SU-DHL-6 (cell line): ENCODE data around the gene MMEL1.

Experiments used
- H2AFZ ChIP-seq: fragments of 200-600 bp; sonication (generic); 2 replicates; pipeline ENCODE4 v1.6.1; 2014; ENCODE audit warnings: low read depth, mild to moderate bottlenecking, moderate library complexity, mixed read lengths, antibody characterized with exemption, low read length; ENCODE audit not compliant: severe bottlenecking
- H3F3A ChIP-seq: fragments of 200-600 bp; shearing (Covaris generic); 2 replicates; pipeline ENCODE4 v1.6.0; 2016; ENCODE audit warnings: antibody characterized with exemption, mild to moderate bottlenecking; ENCODE audit not compliant: insufficient read depth
- H3K27ac ChIP-seq: fragments of 200-600 bp; sonication (generic); 2 replicates; pipeline ENCODE4 v1.5.1; 2016; ENCODE audit warnings: low read depth, mild to moderate bottlenecking, low read length, moderate library complexity, mixed read lengths
- H3K27me3 ChIP-seq: fragments of 200-600 bp; sonication (generic), shearing (Covaris generic); 2 replicates; pipeline ENCODE4 v1.6.0; 2014; ENCODE audit warnings: mild to moderate bottlenecking, low read length
- H3K36me3 ChIP-seq: fragments of 200-600 bp; sonication (generic); 2 replicates; pipeline ENCODE4 v1.6.1; 2014; ENCODE audit warnings: mild to moderate bottlenecking, low read length, mixed read lengths
- H3K4me2 ChIP-seq: fragments of 300-600, 200-600 bp; shearing (Covaris generic), sonication (generic); 2 replicates; pipeline ENCODE4 v1.6.0; 2014; ENCODE audit warnings: low read length, low read depth, mild to moderate bottlenecking; ENCODE audit not compliant: poor library complexity, severe bottlenecking
- H3K4me3 ChIP-seq: fragments of 200-600 bp; sonication (generic); 2 replicates; pipeline ENCODE4 v1.5.1; 2014; ENCODE audit warnings: antibody characterized with exemption, low read length, mild to moderate bottlenecking, mixed read lengths; ENCODE audit not compliant: insufficient read depth, poor library complexity, severe bottlenecking
- H3K79me2 ChIP-seq: fragments of 200-600 bp; sonication (generic); 2 replicates; pipeline ENCODE4 v1.6.1; 2014; ENCODE audit warnings: mild to moderate bottlenecking, low read length, moderate library complexity; ENCODE audit not compliant: insufficient read depth
- H3K9ac ChIP-seq: fragments of 200-600 bp; sonication (generic); 2 replicates; pipeline ENCODE4 v1.7.0; 2014; ENCODE audit warnings: mild to moderate bottlenecking, low read length
- H3K9me2 ChIP-seq: fragments of 200-600 bp; sonication (generic); replicated peaks from 2 replicates; pipeline ENCODE4 v1.6.1; 2014; ENCODE audit warnings: low read length; ENCODE audit not compliant: insufficient read depth
- H3K9me3 ChIP-seq: fragments of 200-600 bp; sonication (generic); 2 replicates; pipeline ENCODE4 v1.6.1; 2014; ENCODE audit warnings: low read length, mixed read lengths; ENCODE audit not compliant: insufficient read depth
- H4K20me1 ChIP-seq: fragments of 200-600 bp; sonication (generic); 2 replicates; pipeline ENCODE4 v1.6.1; 2014; ENCODE audit warnings: low read depth, mild to moderate bottlenecking, antibody characterized with exemption, low read length, moderate library complexity, mixed read lengths
- EZH2phosphoT487 ChIP-seq: fragments of 200-600 bp; sonication (generic), shearing (Covaris generic); conservative IDR thresholded peaks from 2 replicates; pipeline ENCODE4 v1.6.1; 2018; ENCODE audit warnings: mild to moderate bottlenecking, antibody characterized with exemption, low read length, moderate library complexity, mixed read lengths
- TF ChIP-seq, protein P1 (sequence below): fragments of 200-600 bp; sonication (generic); IDR thresholded peaks from one replicate; pipeline ENCODE4 v1.5.1; 2017; ENCODE audit warnings: antibody characterized with exemption, mild to moderate bottlenecking, low read length, moderate library complexity; ENCODE audit not compliant: insufficient read depth, poor library complexity, severe bottlenecking

MMEL1 gene

DNA sequence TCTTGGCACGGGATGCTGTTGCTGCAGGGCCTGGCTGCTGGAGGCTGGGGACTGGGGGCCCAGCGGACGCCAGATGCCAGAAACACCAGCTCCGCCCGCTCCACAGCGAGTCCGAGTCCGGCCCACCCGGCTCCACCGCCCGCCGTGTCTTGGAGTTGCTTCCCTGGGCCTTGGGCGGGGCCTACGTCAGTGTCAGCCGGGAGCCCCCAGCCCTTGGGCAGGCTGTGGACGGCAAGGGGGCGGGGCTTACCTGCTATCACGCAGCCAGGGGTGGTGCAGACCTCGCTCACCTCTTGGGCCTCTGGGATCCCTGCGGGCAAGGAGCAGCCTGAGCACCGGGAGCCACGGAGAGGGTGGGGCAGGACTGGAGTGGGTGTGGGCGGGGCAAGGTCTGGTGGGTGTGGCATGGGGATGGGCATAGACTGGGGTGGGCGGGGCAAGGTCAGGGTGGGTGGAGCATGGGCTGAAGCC, 21.8 kb downstream of the MMEL1 start:
- Histone ChIP-seq H3K36me3 (no peaks in the 10 kb centered on the region), H4K20me1 (no peaks in the 10 kb centered on the region), H2AFZ (no peak overlapping the region), H3K4me3 (no peak overlapping the region), H3K9me3 (no peaks in the 10 kb centered on the region), H3F3A (no peaks in the 10 kb centered on the region), H3K79me2 (no peaks in the 10 kb centered on the region), H3K9me2 (no peaks in the 10 kb centered on the region), H3K27ac (no peak overlapping the region), H3K4me2 (no peak overlapping the region), H3K9ac (no peak overlapping the region), H3K27me3 (no peaks in the 10 kb centered on the region)
- TF ChIP-seq, protein P1, sequence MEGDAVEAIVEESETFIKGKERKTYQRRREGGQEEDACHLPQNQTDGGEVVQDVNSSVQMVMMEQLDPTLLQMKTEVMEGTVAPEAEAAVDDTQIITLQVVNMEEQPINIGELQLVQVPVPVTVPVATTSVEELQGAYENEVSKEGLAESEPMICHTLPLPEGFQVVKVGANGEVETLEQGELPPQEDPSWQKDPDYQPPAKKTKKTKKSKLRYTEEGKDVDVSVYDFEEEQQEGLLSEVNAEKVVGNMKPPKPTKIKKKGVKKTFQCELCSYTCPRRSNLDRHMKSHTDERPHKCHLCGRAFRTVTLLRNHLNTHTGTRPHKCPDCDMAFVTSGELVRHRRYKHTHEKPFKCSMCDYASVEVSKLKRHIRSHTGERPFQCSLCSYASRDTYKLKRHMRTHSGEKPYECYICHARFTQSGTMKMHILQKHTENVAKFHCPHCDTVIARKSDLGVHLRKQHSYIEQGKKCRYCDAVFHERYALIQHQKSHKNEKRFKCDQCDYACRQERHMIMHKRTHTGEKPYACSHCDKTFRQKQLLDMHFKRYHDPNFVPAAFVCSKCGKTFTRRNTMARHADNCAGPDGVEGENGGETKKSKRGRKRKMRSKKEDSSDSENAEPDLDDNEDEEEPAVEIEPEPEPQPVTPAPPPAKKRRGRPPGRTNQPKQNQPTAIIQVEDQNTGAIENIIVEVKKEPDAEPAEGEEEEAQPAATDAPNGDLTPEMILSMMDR, result no peak
- TF ChIP-seq EZH2phosphoT487, result no peak

DNA sequence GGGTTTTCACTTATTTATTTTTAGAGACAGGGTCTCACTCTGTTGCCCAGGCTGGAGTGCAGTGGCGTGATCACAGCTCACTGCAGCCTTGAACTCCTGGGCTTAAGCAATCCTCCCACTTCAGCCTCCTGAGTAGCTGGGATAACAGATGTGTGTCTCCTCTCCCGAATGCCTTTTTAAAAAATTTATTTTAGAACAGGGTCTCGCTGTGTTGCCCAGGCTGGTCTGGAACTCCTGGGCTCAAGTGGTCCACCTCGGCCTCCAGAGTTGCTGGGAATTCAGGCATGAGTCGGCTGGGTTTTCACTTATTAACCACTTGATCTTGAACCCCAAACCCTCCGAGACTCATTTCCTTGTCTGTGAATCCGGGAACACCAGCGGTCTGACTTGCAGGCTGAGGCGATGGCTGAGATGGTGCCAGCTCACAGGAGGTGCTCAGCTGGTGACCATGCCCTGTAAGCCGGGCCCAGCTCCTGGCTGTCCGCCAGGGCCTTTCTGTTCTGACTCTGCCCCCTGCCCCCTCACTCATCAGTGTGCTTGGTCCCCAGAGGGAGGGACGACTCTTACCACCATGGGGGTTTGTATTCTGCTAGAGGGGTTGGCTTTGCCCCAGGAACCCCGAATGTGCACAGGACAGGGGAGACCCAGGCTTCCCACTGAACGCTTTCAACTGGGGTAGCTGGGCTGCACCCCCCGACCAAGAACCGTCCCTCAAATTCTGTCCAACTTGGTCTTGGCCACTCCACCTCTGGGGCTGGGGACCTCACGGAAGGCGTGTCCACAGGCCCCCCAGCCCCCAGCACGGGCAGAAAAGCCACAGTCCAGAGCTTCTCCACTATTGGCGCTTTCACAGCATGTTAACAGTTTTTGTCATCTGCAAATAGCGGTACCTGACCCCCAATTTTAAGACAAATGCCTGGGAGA, 22.5 kb downstream of the MMEL1 start:
- Histone ChIP-seq H4K20me1 (no peaks in the 10 kb centered on the region), H2AFZ (no peak overlapping the region), H3K9ac (no peak overlapping the region), H3K27me3 (no peaks in the 10 kb centered on the region), H3F3A (no peaks in the 10 kb centered on the region), H3K36me3 (no peaks in the 10 kb centered on the region), H3K79me2 (no peaks in the 10 kb centered on the region), H3K27ac (no peak overlapping the region), H3K9me3 (no peaks in the 10 kb centered on the region), H3K4me3 (no peak overlapping the region), H3K9me2 (no peaks in the 10 kb centered on the region), H3K4me2 (no peak overlapping the region)
- no peak for TF ChIP-seq EZH2phosphoT487
- TF ChIP-seq, protein P1, result no peak

DNA sequence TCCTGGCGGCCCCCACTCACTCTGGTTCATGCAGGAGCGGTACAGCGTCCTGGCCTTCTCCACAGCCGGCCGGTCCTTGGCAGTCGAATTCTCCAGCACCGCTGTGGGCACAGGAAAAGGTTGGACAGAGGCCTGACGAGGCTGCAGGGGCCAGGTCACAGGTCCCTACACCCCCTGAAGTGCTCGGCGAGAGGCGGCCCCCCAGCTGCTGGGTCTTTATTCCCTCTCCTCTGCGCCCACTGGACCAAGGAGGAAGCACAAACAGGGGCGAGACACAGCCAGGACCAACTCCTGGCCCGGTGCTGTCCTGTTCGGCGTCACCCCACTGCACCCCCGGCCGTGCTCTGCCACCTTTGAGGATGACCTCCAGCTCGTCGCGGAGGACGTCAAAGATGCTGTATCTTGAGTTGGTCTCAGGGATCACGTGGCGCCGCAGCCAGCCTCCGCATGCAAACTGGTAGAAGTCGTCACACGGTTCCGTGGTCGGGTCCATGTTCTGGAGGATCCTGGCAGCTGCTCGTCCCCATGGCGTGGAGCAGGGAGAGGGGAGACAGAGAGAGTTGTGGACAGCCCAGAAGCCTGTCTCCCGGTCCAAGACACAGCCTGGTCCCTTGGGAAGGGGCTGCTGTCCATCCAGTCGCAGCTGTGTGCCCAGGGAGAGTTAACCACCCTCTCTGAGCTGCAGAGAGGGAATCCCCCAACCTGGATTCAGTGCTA, 23.3 kb downstream of the MMEL1 start:
- H4K20me1 ChIP-seq, result no peaks in the 10 kb centered on the region
- no peak overlapping the region for H3K4me3 ChIP-seq
- no peaks in the 10 kb centered on the region for H3K27me3 ChIP-seq
- H3K9me3 ChIP-seq, result no peaks in the 10 kb centered on the region
- H3K9ac ChIP-seq, result no peak overlapping the region
- no peaks in the 10 kb centered on the region for H3K9me2 ChIP-seq
- H3K79me2 ChIP-seq, result no peaks in the 10 kb centered on the region
- H3K4me2 ChIP-seq, result no peak overlapping the region
- H3K36me3 ChIP-seq, result no peaks in the 10 kb centered on the region
- no peak for TF ChIP-seq EZH2phosphoT487
- TF ChIP-seq, protein P1, result no peak
- H2AFZ ChIP-seq, result no peak overlapping the region
- no peak overlapping the region for H3K27ac ChIP-seq
- no peaks in the 10 kb centered on the region for H3F3A ChIP-seq
